Stimulated activated naive CD4-positive, alpha-beta T cell (primary cell): ENCODE measurements around the gene AMER3.
"Not testable (repeated sequence)": the region's sequence is repeated elsewhere in the genome, so short reads cannot be mapped to it uniquely, and the experiment has no call there.

ENCODE experiments used
- DNase-seq, 6 experiments: peaks; one replicate each; lab custom pipeline; 2025; lab: John Stamatoyannopoulos, UW

Gene AMER3, protein sequence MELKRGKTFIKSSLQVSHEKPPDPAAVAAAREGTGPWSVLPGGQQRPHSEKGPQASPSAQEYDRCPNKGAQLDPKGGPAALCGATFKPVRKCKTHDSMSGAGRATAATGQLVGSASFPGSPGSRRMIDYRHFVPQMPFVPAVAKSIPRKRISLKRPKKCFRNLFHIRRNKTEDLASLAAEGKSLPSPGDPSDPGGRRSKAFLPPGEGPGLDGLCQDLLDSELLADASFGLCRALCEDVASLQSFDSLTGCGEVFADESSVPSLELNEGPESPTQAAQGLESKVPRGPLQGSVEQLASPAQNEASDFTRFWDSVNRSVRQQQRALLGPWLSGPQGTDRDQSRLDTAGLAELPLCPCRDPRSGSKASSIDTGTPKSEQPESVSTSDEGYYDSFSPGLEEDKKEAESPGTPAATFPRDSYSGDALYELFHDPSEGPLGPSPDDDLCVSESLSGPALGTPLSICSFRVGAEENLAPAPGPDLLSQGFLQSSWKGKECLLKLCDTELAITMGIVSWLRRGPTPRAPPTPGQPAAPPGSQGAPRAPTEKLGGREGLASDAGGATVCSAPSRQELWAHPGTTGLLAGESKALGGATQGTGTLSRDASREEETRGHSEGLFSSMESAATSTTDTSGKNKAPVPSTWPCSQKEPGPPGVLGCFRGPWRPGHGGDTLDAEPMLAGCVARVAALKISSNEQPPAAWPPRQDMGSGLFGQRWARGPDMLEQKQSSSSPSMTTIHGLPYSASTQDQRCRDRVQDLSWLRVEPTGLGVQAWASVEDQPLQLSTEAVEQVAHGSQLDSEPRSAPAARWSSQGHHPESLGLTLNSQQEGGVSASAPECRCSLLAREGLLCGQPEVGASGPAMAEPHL

DNA sequence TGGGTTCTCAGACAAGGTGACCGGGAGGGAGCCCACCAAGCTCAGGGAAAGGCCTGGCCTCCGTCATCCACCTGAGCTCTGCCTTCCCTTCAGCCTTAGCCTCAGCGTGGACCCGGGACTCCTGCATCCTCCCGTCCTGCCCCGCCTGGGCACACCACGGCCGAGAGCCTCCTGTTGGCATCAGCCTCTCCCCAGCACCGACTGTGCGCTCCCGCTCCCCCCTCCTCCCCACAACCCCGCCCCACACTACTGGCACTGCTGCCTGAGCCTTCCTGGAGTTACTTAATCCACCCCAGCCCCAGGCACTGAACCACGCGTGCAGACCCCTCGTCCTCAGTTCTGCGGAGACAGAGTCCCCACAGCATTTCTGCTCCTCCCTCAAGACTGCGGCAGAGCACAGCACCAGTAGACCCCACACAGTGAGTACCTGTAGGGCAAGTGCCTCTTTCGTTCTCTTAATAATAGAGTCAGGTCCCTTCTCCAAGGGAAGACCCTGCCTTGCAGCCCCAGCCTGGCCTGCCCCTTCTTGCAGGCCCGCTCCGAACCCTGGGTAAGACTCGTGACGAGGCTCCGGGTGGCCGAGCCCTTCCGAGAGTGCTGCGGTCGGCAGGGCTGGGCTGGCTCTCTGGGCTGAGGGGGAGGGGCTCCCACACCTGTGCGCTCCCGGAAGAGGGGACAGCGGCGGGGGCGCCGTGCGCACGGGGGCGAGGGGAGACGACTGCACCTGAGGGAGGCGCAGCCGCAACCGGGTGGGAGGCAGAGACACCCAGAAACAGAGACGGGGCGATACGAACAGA, at the start of gene AMER3:
Gene AMER3, plus strand, starts transcription at position 285 of the 797 bp plus-strand sequence. CDS start 6,533 bp downstream, outside the sequence.
- DNase-seq: no peak

DNA sequence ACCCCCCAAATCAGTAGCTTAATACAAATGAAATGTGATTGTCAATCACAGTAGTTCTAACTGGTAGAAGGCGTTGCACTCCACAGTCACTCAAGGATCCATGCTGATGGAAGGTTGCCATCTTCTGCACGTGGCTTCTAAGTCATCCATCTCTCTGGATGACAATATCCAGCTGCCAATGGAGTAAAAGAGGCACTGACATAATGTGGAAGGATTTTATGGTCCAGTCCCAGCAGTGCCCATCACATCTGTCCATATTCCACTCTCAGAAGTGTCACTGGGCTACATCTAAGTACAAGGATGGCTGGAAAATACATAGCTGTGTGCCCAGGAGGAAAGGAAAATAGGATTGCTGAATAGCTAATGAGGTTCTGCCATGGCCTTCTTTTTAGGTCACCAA, 40.5 kb upstream of the AMER3 start:
- not testable (repeated sequence) for DNase-seq

DNA sequence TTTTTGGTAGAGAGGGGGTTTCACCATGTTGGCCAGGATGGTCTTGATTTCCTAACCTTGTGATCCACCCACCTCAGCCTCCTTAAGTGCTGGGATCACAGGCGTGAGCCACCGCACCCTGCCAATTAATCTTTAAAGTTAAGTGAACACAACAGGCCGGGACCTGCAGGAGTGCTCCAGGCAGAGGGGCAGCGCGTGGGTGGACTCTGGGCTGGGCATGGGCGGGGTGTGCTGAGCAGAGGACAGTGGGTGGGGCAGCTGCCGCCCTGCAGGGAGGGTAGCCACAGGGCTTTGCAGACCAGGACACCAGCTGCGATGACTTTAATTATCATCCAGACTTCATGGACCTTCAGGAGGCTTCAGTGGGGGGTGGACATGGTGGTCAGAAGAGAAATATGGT, 35.3 kb upstream of the AMER3 start:
- no peak for DNase-seq

DNA sequence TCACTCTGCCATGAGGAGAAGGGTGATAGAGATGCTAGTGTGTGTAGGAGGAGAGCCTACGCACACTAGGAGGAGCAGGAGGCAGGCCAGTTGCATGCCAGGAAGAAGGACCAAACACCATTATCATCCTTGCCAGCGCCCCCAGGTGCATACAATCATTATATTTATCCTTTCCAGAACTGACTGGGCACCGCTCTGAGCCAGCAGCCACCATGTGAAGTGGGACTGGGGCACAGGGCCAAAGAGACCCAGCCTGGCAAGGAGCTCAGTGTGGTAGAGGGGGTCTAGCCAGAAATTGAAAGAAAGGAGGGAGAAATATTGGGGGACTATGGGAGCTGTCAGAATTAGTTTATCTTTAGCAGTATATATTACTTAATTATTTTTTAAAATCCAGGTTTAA, 34.8 kb upstream of the AMER3 start:
- no peak for DNase-seq

DNA sequence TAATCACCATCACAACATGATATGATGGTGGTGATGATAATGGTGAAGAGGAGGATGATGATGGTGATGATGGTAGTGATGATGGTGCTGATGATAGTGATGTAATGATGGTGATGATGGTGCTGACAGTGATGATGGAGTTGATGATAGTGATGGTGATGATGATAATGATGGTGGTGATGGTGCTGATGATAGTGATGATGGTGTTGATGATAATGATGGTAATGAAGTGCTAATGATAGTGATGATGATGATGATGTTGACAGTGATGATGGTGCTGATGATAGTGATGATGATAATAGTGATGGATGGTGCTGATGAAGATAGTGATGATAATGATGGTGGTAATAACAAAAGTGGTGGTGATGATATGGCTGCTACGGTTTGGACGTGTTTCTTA, 30.9 kb upstream of the AMER3 start:
- DNase-seq: no peak

DNA sequence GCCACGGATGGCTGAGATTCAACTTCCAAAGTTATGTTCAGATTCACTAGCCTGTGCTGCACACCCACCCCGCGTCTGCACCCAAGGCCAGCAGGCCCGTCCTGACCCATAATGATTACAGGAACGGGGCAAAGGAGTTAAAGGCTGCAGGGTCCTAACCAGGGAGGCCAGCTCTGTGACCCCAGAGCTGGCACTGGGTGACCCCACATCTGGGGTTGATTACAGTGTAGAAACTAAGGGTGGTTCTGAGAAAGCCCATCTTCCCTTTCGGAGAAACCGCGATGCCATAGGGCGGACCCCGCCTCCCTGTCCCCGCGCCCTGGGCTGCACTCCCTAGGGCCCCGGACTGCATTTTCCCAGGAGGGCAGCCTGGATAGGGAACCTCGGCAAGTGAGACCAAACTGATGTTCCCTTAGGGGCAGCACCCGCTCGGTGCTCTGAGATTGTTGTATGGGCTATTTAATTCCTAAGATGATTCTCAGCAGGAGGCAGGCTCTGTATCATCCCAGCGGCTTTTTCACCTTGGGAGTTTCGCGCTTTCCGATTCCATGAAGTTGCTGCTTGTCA, 28.6 kb upstream of the AMER3 start:
- peak in 1 of 6 experiments; percentile 18 for DNase-seq

DNA sequence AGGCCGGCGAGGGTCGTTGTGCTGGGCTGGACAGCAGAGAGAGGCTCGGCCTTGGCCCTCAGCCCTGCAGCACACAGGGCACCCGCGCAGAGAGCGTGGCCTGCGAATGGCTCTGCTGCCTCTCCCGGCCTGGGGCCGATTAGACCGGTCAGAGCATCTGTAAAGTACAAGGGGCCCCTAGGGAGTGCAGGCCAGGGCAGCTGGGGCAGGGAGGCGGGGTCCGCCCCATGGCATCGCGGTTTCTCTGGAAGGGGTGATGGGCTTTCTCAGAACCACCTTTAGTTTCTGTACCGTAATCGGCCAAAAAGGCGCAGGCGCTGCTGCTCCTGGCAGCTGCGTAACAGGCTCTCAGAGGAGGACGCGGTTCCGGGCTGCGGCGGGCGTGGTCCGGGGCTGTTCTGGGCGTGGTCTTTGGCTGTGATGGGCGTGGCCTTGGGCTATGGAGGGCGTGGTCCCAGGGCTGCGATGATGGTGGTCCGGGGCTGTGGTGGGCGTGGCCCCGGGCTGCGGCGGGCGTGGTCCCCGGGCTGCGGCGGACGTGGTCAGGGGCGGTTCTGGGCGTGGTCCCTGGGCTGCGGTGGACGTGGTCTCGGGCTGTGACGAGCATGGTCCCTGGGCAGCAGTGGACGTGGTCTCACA, 27.9 kb upstream of the AMER3 start:
- peak; percentile 76 to 89 (median 84) for DNase-seq

DNA sequence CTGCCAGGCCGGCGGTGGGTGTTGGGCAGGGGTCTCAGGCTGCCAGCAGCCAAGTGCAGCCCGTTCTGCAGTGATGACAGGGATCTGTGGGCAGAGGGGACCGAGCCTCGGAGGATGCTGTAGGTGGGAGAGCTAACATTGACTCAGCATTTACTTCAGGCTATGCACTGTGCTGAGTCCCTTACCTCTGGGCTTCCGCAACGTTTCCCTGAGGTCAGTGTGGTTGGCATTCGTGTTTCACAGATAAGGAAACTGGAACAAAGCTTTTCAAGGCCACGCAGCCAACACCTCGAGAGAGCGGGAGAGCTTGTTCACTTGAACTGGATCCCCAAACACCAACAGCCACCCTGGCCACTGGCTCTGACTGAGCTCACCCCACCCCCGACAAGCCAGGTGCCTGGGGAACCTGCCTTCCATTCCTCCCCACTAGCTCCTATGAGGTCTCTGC, 27.3 kb upstream of the AMER3 start:
- DNase-seq: peak; percentile 30 to 57 (median 36)

DNA sequence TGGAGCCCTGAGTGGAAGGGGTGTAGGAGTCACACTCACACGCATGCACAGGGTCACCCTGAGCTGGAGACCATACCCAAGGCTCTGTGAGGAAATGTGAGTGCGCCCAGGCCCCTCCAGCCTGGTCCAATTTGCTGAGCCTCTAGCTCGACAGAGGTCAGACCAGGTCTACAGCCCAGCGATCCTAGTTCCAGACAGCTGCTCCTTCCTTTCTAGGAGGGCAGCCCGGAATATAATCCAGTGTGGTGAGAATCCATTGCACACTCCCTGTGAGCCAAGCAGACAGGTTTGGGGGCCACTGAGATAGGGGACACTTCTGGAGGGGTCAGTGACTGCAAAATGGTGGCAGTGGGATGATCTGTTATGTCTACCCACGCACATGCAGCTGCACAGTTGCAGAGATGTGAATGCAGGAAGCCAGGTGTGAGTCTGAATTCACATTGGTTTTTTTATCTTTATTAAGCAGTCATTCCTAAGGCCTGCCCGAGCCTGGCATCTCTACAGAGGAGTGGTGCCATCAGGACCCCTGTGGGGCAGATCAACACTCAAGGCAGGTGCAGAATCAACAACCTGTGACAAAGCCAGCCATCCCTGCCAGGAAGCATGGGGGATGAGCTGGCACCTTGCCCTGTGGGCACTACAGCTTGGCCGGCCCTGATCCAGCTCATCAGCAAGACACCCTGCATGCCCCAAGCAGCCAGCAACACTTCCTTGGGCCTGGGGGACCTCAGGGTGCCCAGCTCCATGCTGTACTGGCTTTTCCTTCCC, 26.6 kb upstream of the AMER3 start, which contains the start of gene GPR148:
Gene GPR148, plus strand, starts transcription at position 522 of the 768 bp plus-strand sequence. Its CDS starts 82 bp downstream, at position 604.
- DNase-seq: peak in 2 of 6 experiments; percentile 12 to 20

DNA sequence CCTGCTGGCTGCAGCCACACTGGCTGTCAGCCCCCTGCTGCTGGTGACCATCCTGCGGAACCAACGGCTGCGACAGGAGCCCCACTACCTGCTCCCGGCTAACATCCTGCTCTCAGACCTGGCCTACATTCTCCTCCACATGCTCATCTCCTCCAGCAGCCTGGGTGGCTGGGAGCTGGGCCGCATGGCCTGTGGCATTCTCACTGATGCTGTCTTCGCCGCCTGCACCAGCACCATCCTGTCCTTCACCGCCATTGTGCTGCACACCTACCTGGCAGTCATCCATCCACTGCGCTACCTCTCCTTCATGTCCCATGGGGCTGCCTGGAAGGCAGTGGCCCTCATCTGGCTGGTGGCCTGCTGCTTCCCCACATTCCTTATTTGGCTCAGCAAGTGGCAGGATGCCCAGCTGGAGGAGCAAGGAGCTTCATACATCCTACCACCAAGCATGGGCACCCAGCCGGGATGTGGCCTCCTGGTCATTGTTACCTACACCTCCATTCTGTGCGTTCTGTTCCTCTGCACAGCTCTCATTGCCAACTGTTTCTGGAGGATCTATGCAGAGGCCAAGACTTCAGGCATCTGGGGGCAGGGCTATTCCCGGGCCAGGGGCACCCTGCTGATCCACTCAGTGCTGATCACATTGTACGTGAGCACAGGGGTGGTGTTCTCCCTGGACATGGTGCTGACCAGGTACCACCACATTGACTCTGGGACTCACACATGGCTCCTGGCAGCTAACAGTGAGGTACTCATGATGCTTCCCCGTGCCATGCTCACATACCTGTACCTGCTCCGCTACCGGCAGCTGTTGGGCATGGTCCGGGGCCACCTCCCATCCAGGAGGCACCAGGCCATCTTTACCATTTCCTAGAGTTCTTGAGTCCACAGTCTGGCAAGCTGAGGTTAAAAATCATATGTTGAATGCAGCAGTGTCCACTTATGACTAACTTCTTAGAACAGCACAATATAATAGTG, 25.7 kb upstream of the AMER3 start:
- peak in 2 of 6 experiments; percentile 3 to 13 for DNase-seq

DNA sequence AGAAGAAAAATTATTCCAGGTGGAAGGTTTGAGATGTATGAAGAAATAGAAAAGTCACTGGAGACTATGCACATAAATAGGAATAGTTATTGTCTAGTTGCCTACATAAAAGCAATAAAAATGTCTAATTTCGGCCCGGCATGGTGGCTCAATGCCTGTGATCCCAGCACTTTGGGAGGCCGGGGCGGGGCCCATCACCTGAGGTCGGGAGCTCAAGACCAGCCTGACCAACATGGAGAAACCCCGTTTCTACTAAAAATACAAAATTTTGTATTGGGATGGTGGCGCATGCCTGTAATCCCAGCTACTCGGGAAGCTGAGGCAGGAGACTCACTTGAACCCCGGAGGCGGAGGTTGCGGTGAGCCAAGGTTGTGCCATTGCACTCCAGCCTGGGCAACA, 23.1 kb upstream of the AMER3 start:
- not testable (repeated sequence) for DNase-seq

DNA sequence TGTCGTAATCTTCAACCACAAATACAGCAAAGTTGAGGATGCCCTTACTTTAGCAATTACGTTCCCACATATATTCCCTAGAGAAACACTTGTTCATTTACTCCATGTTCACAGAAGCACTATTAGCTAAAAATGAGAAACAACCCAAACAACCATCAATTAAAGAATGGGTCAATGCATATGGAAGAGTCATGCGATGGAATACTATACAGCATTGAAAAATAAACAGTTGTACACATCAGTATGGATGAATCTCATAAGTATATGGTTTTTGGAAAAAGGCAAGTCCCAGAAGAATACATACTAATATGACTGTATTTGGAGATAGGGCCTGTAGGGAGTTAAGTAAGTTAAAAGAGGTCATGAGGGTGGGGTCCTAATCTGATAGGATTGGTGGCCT, 20.1 kb upstream of the AMER3 start:
- no peak for DNase-seq

DNA sequence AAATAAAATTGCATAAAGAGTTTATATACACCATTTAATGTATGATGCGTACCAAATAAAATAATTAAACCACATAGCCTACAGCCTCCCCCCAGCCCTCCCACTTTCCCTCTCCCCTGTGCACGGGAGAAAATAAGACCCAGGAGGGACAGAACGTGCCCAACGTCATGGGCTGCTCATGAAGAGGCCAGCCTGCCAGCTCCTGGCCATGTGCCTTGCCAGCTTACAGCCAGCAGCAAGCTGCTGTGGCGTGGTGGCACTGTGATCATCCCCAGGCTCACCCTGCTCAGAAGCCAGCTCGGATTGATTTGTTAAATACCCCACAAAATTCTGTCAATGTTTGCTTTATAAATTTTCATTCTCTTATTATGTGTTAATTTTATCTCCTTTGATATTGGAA, 18.9 kb upstream of the AMER3 start:
- no peak for DNase-seq

DNA sequence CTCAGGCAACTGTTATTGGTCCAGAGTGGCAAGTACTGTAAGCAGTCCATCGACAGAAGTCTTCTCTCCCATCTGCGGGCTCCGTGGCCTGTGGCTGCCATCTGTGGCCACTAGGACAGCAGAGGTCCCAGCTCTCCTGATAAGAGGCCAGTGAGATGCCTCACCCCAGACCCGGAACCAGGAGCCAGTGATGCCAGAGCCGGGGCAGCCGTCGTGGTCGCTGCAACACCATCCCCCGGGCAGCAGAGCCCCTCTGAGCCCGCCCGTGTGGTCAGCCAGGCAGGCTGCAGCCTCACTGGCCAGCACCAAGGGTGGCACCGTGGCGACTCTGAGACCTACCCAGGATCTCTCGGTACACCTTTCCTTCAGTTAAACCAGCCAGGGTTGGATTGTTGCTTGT, 17.7 kb upstream of the AMER3 start:
- DNase-seq: no peak

DNA sequence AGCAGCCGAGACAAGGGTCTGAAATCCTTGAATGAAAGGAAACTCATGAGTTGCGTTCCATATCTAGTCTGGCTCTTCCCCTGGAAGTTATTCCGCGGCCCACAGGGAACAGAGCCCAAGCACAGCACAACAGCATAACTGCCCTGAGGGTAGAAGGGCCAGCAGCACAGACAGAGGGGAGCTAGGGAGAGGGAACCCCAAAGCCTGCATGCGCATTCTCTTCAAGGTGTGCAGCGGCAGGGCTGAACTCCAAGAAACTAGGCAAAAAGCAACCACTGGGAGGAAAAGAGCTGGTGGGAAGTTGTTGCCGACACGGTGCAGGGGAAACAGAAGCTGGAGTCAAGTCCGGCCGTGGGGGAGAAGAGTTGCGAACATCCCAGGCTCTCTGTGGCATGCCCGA, 14.7 kb upstream of the AMER3 start:
- no peak for DNase-seq

DNA sequence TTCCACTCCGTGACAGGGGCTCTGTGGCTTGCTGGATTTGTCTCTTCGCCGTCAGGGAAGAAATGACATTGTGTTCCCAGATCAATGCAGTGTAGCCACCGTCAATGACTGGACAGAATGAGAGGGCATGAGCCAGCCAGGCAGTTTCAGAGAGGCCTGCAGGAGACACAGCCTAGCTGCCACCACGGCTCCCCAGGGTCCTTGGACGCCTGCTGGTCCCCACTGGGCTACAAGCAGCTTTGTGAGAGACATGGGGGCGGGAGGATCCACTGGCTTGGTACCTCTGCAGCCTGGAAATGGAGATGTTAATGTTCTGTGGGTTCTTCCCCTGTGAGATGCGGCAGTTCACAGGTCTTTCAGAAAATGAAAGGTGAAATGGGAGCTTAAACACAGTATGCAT, 12.1 kb upstream of the AMER3 start:
- DNase-seq: no peak

DNA sequence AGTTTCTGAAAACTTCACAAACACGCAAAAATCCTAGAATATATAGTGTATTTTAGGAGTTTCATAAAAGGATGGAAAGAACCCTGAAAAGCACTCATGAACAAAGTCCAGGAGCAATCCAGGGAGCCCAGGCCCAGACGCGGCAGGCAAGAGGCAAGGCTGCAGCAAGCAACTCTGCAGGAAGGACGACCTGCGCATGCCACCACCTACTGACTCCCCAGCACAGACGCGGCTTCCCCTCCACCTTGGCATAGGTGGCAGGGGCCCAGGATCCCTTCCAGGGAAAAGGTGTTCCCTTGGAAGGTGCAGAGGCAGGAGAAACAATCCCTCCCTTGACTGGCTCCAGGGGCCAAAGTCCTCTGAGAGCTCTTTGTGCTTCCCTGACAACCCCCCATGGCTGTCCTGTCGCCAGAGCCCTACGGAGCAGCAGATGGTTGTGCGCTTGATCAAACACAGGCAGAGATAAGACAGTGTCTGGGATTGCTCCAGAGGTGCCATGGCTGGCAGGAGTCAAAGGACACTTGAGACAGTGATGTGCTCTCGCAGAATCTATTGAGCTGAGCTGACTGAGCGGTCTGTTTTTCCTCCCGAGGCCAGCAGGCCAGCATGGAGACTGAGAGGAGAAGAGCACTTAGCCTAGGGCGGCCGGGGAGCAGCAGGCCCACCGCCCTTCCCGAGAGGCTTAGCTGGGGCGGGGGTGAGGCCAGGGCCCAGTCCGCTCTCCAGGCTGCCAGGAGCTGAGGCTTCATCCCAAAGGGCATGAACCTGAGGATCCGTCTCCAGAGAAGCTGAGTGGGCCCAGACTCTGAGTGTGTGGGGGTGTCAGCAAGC, 10.8 kb upstream of the AMER3 start:
- DNase-seq: no peak

DNA sequence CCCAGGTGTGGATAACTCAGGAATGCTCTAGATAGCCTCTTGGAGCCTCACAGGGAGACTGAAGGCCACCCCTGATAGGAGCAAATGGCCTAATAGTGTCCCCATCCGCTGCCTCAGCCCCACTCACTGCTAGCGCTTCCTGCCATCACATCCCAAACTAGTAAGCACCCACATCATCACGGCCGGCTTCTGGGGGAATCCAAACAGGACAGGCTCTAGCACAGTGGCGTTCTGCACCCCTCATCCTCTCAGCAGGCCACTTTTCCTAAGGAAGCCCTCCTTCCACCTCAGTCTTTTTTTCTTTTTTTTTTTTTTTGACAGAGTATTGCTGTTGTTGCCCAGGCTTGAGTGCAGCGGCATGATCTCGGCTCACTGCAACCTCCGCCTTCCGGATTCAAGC, 6.3 kb upstream of the AMER3 start:
- DNase-seq: no peak
